ENCODE data around the gene TMEM187.

TMEM187 gene

GRCh38 chrX:154022108-154022507 lies 49.6 kb downstream of the TMEM187 start:
- WGBS (ENCODE audit: extremely low coverage, insufficient coverage, low lambda C conversion rate) = no CpG with 5 or more reads among the region's 5 CpGs
- DNase-seq = no peak
- Histone ChIP-seq H3K27me3 (ENCODE audit: insufficient read depth, low read length, poor library complexity) (no peaks in the 10 kb centered on the region), H4K5ac (ENCODE audit: low read length) (no peak overlapping the region), H3K4me2 (ENCODE audit: low read length) (no peak overlapping the region), H3K56ac (ENCODE audit: low read length) (no peak overlapping the region), H3K79me1 (ENCODE audit: low read length) (no peaks in the 10 kb centered on the region), H3K4ac (ENCODE audit: low read depth, low read length) (no peak overlapping the region), H3K27ac (ENCODE audit: low read depth, low read length) (no peak overlapping the region), H3K4me3 (ENCODE audit: low read length) (no peak overlapping the region), H4K8ac (ENCODE audit: low read depth, low read length) (no peak overlapping the region), H3K18ac (ENCODE audit: low read length) (no peak overlapping the region), H2AK5ac (ENCODE audit: low read length) (no peak overlapping the region), H2BK120ac (ENCODE audit: low read depth, low read length) (no peak overlapping the region), H3K36me3 (ENCODE audit: control insufficient read depth, insufficient read depth, low read length) (no peaks in the 10 kb centered on the region), H3K23ac (ENCODE audit: low read length) (no peak overlapping the region), H3K4me1 (ENCODE audit: control insufficient read depth, low read depth, low read length) (no peaks in the 10 kb centered on the region), H2BK15ac (replicated peaks; ENCODE audit: low read depth) (no peak overlapping the region), H2BK5ac (ENCODE audit: low read length) (no peak overlapping the region), H3K9ac (ENCODE audit: low read length) (no peak overlapping the region), H3K79me2 (ENCODE audit: control insufficient read depth, insufficient read depth, low read length) (no peaks in the 10 kb centered on the region)

GRCh38 chrX:154023276-154024000 lies 50.9 kb downstream of the TMEM187 start:
- Histone ChIP-seq H3K79me1 (ENCODE audit: low read length) (no peaks in the 10 kb centered on the region), H2BK120ac (ENCODE audit: low read depth, low read length) (no peak overlapping the region), H3K4me2 (ENCODE audit: low read length) (no peak overlapping the region), H3K4me1 (ENCODE audit: control insufficient read depth, low read depth, low read length) (no peaks in the 10 kb centered on the region), H2BK15ac (replicated peaks; ENCODE audit: low read depth) (no peak overlapping the region), H3K79me2 (ENCODE audit: control insufficient read depth, insufficient read depth, low read length) (no peaks in the 10 kb centered on the region), H3K23ac (ENCODE audit: low read length) (no peak overlapping the region), H3K27ac (ENCODE audit: low read depth, low read length) (no peak overlapping the region), H3K56ac (ENCODE audit: low read length) (no peak overlapping the region), H2AK5ac (ENCODE audit: low read length) (no peak overlapping the region), H2BK5ac (ENCODE audit: low read length) (no peak overlapping the region), H3K4me3 (ENCODE audit: low read length) (no peak overlapping the region), H3K18ac (ENCODE audit: low read length) (no peak overlapping the region), H4K5ac (ENCODE audit: low read length) (no peak overlapping the region), H3K9ac (ENCODE audit: low read length) (no peak overlapping the region), H3K36me3 (ENCODE audit: control insufficient read depth, insufficient read depth, low read length) (no peaks in the 10 kb centered on the region), H3K4ac (ENCODE audit: low read depth, low read length) (no peak overlapping the region), H3K27me3 (ENCODE audit: insufficient read depth, low read length, poor library complexity) (no peaks in the 10 kb centered on the region), H4K8ac (ENCODE audit: low read depth, low read length) (no peak overlapping the region)
- WGBS (ENCODE audit: extremely low coverage, insufficient coverage, low lambda C conversion rate) = no CpG with 5 or more reads among the region's 27 CpGs
- DNase-seq = no peak

GRCh38 chrX:154024271-154024670 lies 51.7 kb downstream of the TMEM187 start:
- H2BK120ac ChIP-seq (ENCODE audit: low read depth, low read length) = no peak overlapping the region
- H3K79me1 ChIP-seq (ENCODE audit: low read length) = no peaks in the 10 kb centered on the region
- DNase-seq = no peak
- no peaks in the 10 kb centered on the region for H3K79me2 ChIP-seq (ENCODE audit: control insufficient read depth, insufficient read depth, low read length)
- no peak overlapping the region for H2AK5ac ChIP-seq (ENCODE audit: low read length)
- H2BK15ac ChIP-seq (replicated peaks; ENCODE audit: low read depth) = no peak overlapping the region
- no peak overlapping the region for H3K4ac ChIP-seq (ENCODE audit: low read depth, low read length)
- no peaks in the 10 kb centered on the region for H3K36me3 ChIP-seq (ENCODE audit: control insufficient read depth, insufficient read depth, low read length)
- no peak overlapping the region for H3K56ac ChIP-seq (ENCODE audit: low read length)
- no peak overlapping the region for H4K8ac ChIP-seq (ENCODE audit: low read depth, low read length)
- no peak overlapping the region for H4K5ac ChIP-seq (ENCODE audit: low read length)
- H3K4me2 ChIP-seq (ENCODE audit: low read length) = no peak overlapping the region
- no peaks in the 10 kb centered on the region for H3K4me1 ChIP-seq (ENCODE audit: control insufficient read depth, low read depth, low read length)
- no CpG with 5 or more reads among the region's 15 CpGs for WGBS (ENCODE audit: extremely low coverage, insufficient coverage, low lambda C conversion rate)
- no peak overlapping the region for H3K18ac ChIP-seq (ENCODE audit: low read length)
- H3K27ac ChIP-seq (ENCODE audit: low read depth, low read length) = no peak overlapping the region
- no peak overlapping the region for H3K23ac ChIP-seq (ENCODE audit: low read length)
- no peak overlapping the region for H2BK5ac ChIP-seq (ENCODE audit: low read length)
- H3K27me3 ChIP-seq (ENCODE audit: insufficient read depth, low read length, poor library complexity) = no peaks in the 10 kb centered on the region
- no peak overlapping the region for H3K9ac ChIP-seq (ENCODE audit: low read length)
- H3K4me3 ChIP-seq (ENCODE audit: low read length) = no peak overlapping the region

GRCh38 chrX:154025230-154025629 lies 52.7 kb downstream of the TMEM187 start:
- H4K8ac ChIP-seq (ENCODE audit: low read depth, low read length) = no peak overlapping the region
- H3K56ac ChIP-seq (ENCODE audit: low read length) = no peak overlapping the region
- no CpG with 5 or more reads among the region's 8 CpGs for WGBS (ENCODE audit: extremely low coverage, insufficient coverage, low lambda C conversion rate)
- H3K4ac ChIP-seq (ENCODE audit: low read depth, low read length) = no peak overlapping the region
- no peak overlapping the region for H2AK5ac ChIP-seq (ENCODE audit: low read length)
- H3K4me3 ChIP-seq (ENCODE audit: low read length) = no peak overlapping the region
- no peaks in the 10 kb centered on the region for H3K79me2 ChIP-seq (ENCODE audit: control insufficient read depth, insufficient read depth, low read length)
- H2BK5ac ChIP-seq (ENCODE audit: low read length) = no peak overlapping the region
- no peak overlapping the region for H2BK120ac ChIP-seq (ENCODE audit: low read depth, low read length)
- no peak overlapping the region for H3K27ac ChIP-seq (ENCODE audit: low read depth, low read length)
- H3K4me1 ChIP-seq (ENCODE audit: control insufficient read depth, low read depth, low read length) = no peaks in the 10 kb centered on the region
- no peaks in the 10 kb centered on the region for H3K36me3 ChIP-seq (ENCODE audit: control insufficient read depth, insufficient read depth, low read length)
- no peaks in the 10 kb centered on the region for H3K27me3 ChIP-seq (ENCODE audit: insufficient read depth, low read length, poor library complexity)
- H3K18ac ChIP-seq (ENCODE audit: low read length) = no peak overlapping the region
- H3K9ac ChIP-seq (ENCODE audit: low read length) = no peak overlapping the region
- H3K79me1 ChIP-seq (ENCODE audit: low read length) = no peaks in the 10 kb centered on the region
- no peak overlapping the region for H2BK15ac ChIP-seq (replicated peaks; ENCODE audit: low read depth)
- H3K4me2 ChIP-seq (ENCODE audit: low read length) = no peak overlapping the region
- no peak for DNase-seq
- H4K5ac ChIP-seq (ENCODE audit: low read length) = no peak overlapping the region
- no peak overlapping the region for H3K23ac ChIP-seq (ENCODE audit: low read length)

GRCh38 chrX:154026136-154027021 lies 53.8 kb downstream of the TMEM187 start:
- DNase-seq = no peak
- H3K4me2 ChIP-seq (ENCODE audit: low read length) = no peak overlapping the region
- WGBS (ENCODE audit: extremely low coverage, insufficient coverage, low lambda C conversion rate) = no CpG with 5 or more reads among the region's 21 CpGs

More at GRCh38 chrX:154026136-154027021, 53.8 kb downstream of the TMEM187 start:
- no peak overlapping the region for H2BK120ac ChIP-seq (ENCODE audit: low read depth, low read length)
- H2BK15ac ChIP-seq (replicated peaks; ENCODE audit: low read depth) = no peak overlapping the region
- H2AK5ac ChIP-seq (ENCODE audit: low read length) = no peak overlapping the region
- no peak overlapping the region for H3K4ac ChIP-seq (ENCODE audit: low read depth, low read length)
- H3K36me3 ChIP-seq (ENCODE audit: control insufficient read depth, insufficient read depth, low read length) = no peaks in the 10 kb centered on the region
- H4K5ac ChIP-seq (ENCODE audit: low read length) = no peak overlapping the region
- H2BK5ac ChIP-seq (ENCODE audit: low read length) = no peak overlapping the region
- no peak overlapping the region for H3K23ac ChIP-seq (ENCODE audit: low read length)
- H4K8ac ChIP-seq (ENCODE audit: low read depth, low read length) = no peak overlapping the region
- H3K9ac ChIP-seq (ENCODE audit: low read length) = no peak overlapping the region
- H3K27ac ChIP-seq (ENCODE audit: low read depth, low read length) = no peak overlapping the region
- no peak overlapping the region for H3K56ac ChIP-seq (ENCODE audit: low read length)
- no peak overlapping the region for H3K4me3 ChIP-seq (ENCODE audit: low read length)
- H3K27me3 ChIP-seq (ENCODE audit: insufficient read depth, low read length, poor library complexity) = no peaks in the 10 kb centered on the region
- H3K18ac ChIP-seq (ENCODE audit: low read length) = no peak overlapping the region
- no peaks in the 10 kb centered on the region for H3K79me2 ChIP-seq (ENCODE audit: control insufficient read depth, insufficient read depth, low read length)
- no peaks in the 10 kb centered on the region for H3K79me1 ChIP-seq (ENCODE audit: low read length)
- no peaks in the 10 kb centered on the region for H3K4me1 ChIP-seq (ENCODE audit: control insufficient read depth, low read depth, low read length)

Measured in mesendoderm (in vitro differentiated cells).